HG03060 (cell line): ENCODE data around the gene STAG2.

Experiments used
- ATAC-seq: cut with Tn5 transposase; IDR thresholded peaks from one replicate; pipeline ENCODE4 v1.9.1; 2021; ENCODE audit warnings: low read depth, moderate number of reproducible peaks; ENCODE audit not compliant: unreplicated experiment

Gene STAG2

GRCh38 chrX:123973921-123974320 lies 12.4 kb downstream of the STAG2 start:
- no peak for ATAC-seq

GRCh38 chrX:123975180-123975579 lies 13.7 kb downstream of the STAG2 start:
- no peak for ATAC-seq

GRCh38 chrX:123976706-123977316 lies 15.3 kb downstream of the STAG2 start:
- ATAC-seq, result no peak

GRCh38 chrX:123983240-123983639 lies 21.7 kb downstream of the STAG2 start:
- no peak for ATAC-seq

- no peak for ATAC-seq
Measured at GRCh38 chrX:123986377-123986776, 24.9 kb downstream of the STAG2 start.

- no peak for ATAC-seq
Measured at GRCh38 chrX:123988423-123989111, 27.1 kb downstream of the STAG2 start.

- ATAC-seq, result no peak
Measured at GRCh38 chrX:123989235-123989634, 27.7 kb downstream of the STAG2 start.

GRCh38 chrX:123990169-123990568 lies 28.7 kb downstream of the STAG2 start:
- ATAC-seq, result no peak

- ATAC-seq, result no peak
Measured at GRCh38 chrX:123990602-123991001, 29.1 kb downstream of the STAG2 start.

- ATAC-seq, result no peak
Measured at GRCh38 chrX:123993326-123993725, 31.8 kb downstream of the STAG2 start.

- no peak for ATAC-seq
Measured at GRCh38 chrX:123993904-123994635, 32.6 kb downstream of the STAG2 start.

GRCh38 chrX:123994730-123995129 lies 33.2 kb downstream of the STAG2 start:
- no peak for ATAC-seq

- ATAC-seq, result no peak
Measured at GRCh38 chrX:124001581-124001980, 40.1 kb downstream of the STAG2 start.

GRCh38 chrX:124005228-124005627 lies 43.7 kb downstream of the STAG2 start:
- no peak for ATAC-seq

GRCh38 chrX:124010157-124010556 lies 48.7 kb downstream of the STAG2 start:
- peak; percentile 38 for ATAC-seq

- ATAC-seq, result no peak
Measured at GRCh38 chrX:124010566-124010965, 49.1 kb downstream of the STAG2 start.

GRCh38 chrX:124015721-124016120 lies 54.2 kb downstream of the STAG2 start:
- ATAC-seq, result no peak

GRCh38 chrX:124016825-124017224 lies 55.3 kb downstream of the STAG2 start:
- ATAC-seq, result no peak

- ATAC-seq, result no peak
Measured at GRCh38 chrX:124018023-124018422, 56.5 kb downstream of the STAG2 start.

GRCh38 chrX:124023838-124024238 lies 62.3 kb downstream of the STAG2 start:
- ATAC-seq, result no peak

- ATAC-seq, result no peak
Measured at GRCh38 chrX:124026529-124026928, 65.0 kb downstream of the STAG2 start.

GRCh38 chrX:124028182-124028581 lies 66.7 kb downstream of the STAG2 start:
- no peak for ATAC-seq
